Fibroblast of mammary gland (primary cell): ENCODE measurements around the gene SAA4.

Source experiments
- DNase-seq: peaks from one replicate; pipeline ENCODE4 v3.0.0-alpha.2; 2010; ENCODE audit warnings: low read depth
- H3K4me3 ChIP-seq: 2 replicates; pipeline ENCODE4 v1.5.1; 2011; ENCODE audit warnings: low read depth, mild to moderate bottlenecking, low read length, moderate library complexity; ENCODE audit not compliant: control insufficient read depth
- CTCF ChIP-seq: conservative IDR thresholded peaks from 2 replicates; pipeline ENCODE4 v1.5.1; 2011; ENCODE audit warnings: low read depth, low read length, inconsistent platforms; ENCODE audit not compliant: control insufficient read depth, insufficient read depth

Gene SAA4

GRCh38 chr11:18243783-18244362 lies 7.3 kb upstream of the SAA4 start:
- H3K4me3 ChIP-seq = no peak overlapping the region
- TF ChIP-seq CTCF = peak; percentile 93
- peak; percentile 74 for DNase-seq

GRCh38 chr11:18239655-18240054 lies 3.1 kb upstream of the SAA4 start:
- no peak for TF ChIP-seq CTCF
- DNase-seq = no peak
- H3K4me3 ChIP-seq = no peak overlapping the region

GRCh38 chr11:18235394-18236334 lies 938 bp downstream of the SAA4 start:
- H3K4me3 ChIP-seq = no peak overlapping the region
- DNase-seq = peak; percentile 30
- no peak for TF ChIP-seq CTCF

- DNase-seq = no peak
- TF ChIP-seq CTCF = no peak
- no peak overlapping the region for H3K4me3 ChIP-seq
These were observed 2.7 kb downstream of the SAA4 start for GRCh38 chr11:18233912-18234311.

- TF ChIP-seq CTCF = no peak
- DNase-seq = no peak
- no peak overlapping the region for H3K4me3 ChIP-seq
These were observed 5.7 kb downstream of the SAA4 start for GRCh38 chr11:18230859-18231258.

- DNase-seq = no peak
- TF ChIP-seq CTCF = no peak
- no peak overlapping the region for H3K4me3 ChIP-seq
These were observed 7.1 kb downstream of the SAA4 start for GRCh38 chr11:18229501-18229900.
